Posterior cingulate gyrus (tissue), 11 donors: ENCODE results near the gene ZSCAN29.

ENCODE experiments used
- DNase-seq, 10 donors: peaks; one replicate each; pipeline versions ENCODE4 v3.0.0 to v3.0.0-alpha.2; 2020 to 2021; ENCODE audit warnings: mixed read lengths in 3 of 10
- intact Hi-C: fragments of 100-400 bp; cut with DNase I; formaldehyde crosslinking; loops from one replicate; pipeline ENCODE4 v1.15.1; 2023

Gene ZSCAN29

DNA sequence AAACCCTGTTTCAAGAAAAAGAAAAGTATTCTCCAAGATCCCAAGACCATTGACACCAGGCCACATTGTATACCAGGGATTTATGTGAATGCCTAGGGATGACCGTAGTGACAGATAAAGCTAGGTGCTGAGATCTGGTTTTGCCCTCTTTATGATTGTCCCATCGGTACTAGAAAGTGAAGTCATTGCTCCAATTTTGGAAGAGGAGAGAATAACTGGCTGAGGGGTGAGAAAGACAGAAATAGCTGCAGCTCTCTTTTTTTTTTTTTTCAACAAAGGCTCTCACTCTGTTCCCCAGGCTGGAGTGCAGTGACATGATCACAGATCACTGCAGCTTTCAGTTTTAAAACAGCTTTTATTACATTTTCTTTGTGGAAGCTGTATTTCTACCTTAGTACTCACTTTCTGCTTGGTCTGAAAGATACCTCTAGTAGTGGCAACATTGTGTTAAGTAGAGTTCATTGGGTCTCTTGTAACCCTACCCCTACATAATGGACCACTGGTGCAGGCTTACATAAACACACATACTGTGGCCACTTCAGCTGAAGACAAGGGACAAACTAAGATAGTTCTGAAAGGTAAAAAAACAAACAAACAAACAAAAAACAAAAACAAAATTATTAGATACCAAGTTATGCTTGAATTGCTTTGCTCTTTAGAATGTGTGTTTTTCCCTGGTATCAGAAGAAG lies 18.0 kb downstream of the ZSCAN29 start:
- intact Hi-C loops, result no loop called here
- no peak for DNase-seq

GRCh38 chr15:43347114-43347513 lies 23.7 kb downstream of the ZSCAN29 start:
- DNase-seq, result no peak
- intact Hi-C loops, result no loop called here

GRCh38 chr15:43346305-43346704 lies 24.5 kb downstream of the ZSCAN29 start:
- intact Hi-C loops, result no loop called here
- DNase-seq, result peak in 5 of 10 donors; percentile 21 to 86 (median 43)

DNA sequence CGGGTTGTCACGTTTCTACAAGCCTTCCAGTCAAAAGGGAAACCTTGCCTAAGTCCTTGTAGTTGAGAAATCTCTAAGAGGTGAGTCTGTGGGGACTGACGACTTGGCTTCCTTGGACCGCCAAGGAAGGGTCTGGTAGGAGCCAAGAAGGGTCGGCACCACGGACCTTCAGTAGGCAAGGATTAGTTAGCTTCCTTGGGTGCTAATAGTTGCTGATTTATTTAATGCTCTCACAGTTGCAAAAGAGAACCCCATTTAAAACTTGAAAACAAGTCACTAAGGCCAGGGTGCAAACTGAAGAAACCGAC lies 40.1 kb downstream of the ZSCAN29 start:
- intact Hi-C loops, result no loop called here
- no peak for DNase-seq

- peak; percentile 88 to 99 (median 92) for DNase-seq
- intact Hi-C loops, result no loop called here
These were observed 40.7 kb downstream of the ZSCAN29 start, which contains the start of gene LCMT2 for GRCh38 chr15:43329960-43330779. Gene LCMT2 (minus strand): TSS chr15:43330573. CDS start chr15:43330489, 84 bp downstream.

DNA sequence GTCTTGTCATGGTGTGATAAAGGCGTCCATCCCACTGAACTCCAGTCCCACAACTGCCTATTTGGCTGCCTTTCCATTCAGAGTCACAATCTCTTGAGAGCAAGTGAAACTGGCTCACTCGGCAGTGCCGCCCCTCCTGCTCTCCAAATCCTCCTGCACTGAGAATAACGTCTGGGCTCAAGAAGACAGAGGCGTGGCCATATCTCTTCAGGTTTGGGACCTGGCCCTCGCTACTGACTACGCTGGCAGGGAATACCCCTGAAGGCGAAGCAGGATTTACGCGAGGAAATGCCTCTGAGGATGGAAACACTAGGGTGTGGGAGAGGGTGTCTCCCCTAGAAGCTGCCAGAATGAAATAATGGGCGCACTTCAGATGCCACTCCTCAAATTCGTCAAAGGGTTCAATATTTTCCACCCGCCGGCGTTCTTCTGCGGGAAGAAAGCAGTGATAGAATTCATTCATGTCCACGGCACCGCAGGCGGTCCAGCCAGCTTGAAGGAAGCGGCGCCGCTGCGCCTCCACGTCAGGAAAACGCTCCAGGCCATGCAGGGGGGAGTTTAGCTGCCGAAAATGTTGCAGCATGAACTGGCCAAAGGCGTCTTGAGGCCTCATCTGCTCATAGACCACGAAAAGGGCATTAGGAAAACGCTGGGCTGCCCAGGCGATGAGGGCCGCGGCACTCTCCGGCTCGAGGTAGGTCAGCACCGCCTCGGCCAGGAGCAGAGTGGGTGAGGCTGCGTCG lies 41.5 kb downstream of the ZSCAN29 start:
- peak in 7 of 10 donors; percentile 24 to 91 (median 35) for DNase-seq
- intact Hi-C loops, result no loop called here

- no peak for DNase-seq
- intact Hi-C loops, result no loop called here
These were observed 45.7 kb downstream of the ZSCAN29 start for GRCh38 chr15:43325039-43325684.

DNA sequence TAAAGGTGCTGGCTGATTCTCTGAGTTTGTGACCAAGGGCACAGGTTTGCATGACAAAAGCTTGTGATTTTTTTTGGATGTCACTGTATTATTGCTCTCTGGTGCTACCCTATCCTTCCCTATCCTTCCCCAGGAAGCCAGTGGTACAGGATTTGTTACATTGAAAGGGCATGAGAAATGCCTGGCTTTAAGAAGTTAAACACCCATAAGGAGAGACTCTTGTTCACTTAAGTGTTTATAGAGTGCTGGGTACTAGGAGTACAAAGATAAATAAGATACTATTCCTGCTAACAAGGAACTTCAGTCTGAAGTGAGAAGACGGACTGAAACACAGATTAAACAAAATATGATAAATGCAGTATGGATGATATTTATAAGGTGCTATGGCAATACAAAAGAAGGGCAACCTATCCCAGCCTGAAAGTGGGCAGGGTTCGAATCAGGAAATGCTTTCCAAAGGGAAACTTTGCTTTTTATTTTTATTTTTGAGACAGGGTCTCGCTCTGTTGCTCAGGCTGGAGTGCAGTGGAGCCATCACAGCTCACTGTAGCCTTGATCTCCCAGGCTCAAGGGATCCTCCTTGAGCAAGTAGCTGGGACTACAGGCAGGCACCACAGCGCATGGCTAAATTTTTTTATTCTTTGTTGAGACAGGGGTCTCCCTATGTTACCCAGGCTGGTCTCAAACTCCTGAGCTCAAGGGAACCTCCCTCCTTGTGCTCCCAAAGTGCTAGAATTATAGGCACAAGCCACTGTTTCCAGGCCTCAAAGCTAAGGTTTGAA lies 51.7 kb downstream of the ZSCAN29 start:
- intact Hi-C loops, result no loop called here
- DNase-seq, result no peak

GRCh38 chr15:43317566-43318184 lies 53.2 kb downstream of the ZSCAN29 start:
- intact Hi-C loops, result no loop called here
- no peak for DNase-seq

DNA sequence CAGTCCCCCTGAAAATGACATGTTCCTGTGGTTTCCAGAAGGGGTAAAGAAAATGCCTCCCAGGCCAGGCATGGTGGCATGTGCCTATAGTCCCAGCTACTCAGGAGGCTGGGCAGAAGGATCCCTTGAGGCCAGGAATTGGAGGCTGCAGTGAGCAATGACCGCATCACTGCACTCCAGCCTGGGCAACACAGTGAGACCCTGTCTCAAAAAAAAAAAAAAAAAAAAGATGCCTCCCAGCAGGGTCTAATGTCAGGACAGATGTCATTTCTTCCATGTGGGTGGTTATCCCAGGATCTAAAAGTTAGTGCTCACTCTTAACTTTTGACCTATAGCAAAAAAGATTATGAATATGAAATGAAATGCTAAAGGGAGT lies 53.9 kb downstream of the ZSCAN29 start:
- no peak for DNase-seq
- intact Hi-C loops, result no loop called here

DNA sequence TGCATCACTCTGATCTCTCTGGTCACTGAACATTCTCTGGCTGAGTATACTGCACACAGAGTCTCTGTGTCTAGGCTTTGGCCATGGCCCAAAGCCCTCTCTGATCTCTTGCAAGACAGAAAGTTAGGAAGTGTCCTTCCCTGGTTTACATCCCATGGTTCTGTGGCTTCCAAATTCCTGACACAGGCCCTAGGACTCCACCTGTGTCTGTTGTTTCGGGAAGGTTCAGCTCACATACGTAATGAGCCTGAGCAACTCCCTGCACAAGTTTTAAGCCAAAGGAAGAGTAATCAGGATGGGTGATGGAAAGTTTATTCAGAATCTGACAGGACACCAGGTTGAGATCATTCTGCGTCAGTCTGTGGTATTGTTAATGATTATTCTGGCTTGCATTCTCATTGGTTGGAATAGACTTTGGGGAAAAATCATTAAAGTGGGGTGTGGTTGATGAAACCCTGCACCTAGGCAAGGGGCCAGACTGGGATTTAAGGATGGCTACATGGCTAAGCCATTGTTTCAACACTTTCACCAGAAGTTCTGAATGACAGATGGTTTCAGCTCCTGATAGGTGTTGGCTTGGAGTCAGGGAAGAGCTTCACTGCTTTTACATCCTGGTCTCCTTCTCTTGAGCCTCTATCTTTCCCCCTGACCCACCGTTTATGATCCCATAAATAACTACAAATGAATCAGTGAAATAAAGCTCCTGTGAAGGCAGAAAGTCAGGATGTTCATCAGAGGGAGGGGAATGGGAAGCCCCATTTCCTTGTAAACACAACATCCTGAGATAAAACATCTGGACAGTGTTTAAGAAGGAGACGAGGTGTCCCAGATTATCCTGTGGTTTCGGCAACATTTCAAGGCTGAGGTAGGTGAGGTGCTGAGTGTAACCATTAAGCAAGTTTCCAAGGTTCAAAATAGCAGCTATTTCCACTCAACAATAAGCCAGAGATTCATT lies 54.5 kb downstream of the ZSCAN29 start:
- no peak for DNase-seq
- intact Hi-C loops, result no loop called here

DNA sequence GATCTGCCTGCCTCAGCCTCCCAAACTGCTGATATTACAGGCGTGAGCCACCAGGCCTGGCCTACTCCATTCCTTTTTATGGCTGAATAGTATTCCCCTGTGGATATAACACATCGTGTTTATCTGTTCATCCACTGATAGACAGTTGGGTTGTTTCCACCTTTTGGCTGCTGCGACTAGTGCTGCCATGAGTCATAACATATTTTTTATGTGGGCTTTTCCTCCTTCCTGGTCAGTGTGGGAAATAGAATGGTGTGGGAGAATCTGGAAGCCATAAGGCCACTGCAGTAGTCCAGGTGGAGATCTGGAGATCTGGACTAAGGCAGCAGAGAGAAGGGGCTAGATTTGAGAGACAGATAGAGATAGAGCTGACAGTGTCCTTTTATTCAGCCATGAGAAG lies 56.7 kb downstream of the ZSCAN29 start:
- intact Hi-C loops, result no loop called here
- no peak for DNase-seq

GRCh38 chr15:43312378-43312777 lies 58.5 kb downstream of the ZSCAN29 start:
- DNase-seq, result no peak
- intact Hi-C loops, result no loop called here
